GM23338 (cell line): ENCODE measurements around the gene SH3BP2. TPM values are rescaled to one million over a fixed set of nuclear protein-coding genes. Genes with fewer than 3 reads are reported as not detected.

Experiments used
- ATAC-seq: fragments of 200-7000 bp; cut with Tn5 transposase; 3 replicates; pipeline ENCODE4 v1.9.1; 2020
- DNase-seq: peaks from one replicate; pipeline ENCODE4 v3.0.0-alpha.2; 2015; ENCODE audit warnings: low spot score
- H2AFZ ChIP-seq: fragments of 200-600 bp; sonication (generic); 2 replicates; pipeline ENCODE4 v1.8.0; 2016; ENCODE audit warnings: antibody characterized with exemption, mild to moderate bottlenecking, moderate library complexity
- H3F3A ChIP-seq: fragments of 200-600 bp; sonication (generic); replicated peaks from 2 replicates; pipeline ENCODE4 v1.8.0; 2017; ENCODE audit warnings: antibody characterized with exemption, mixed run types, low read depth
- H3K27ac ChIP-seq: fragments of 200-600 bp; sonication (generic); 2 replicates; pipeline ENCODE4 v1.6.1; 2016; ENCODE audit warnings: low read depth
- H3K27me3 ChIP-seq: fragments of 200-600 bp; sonication (generic); 2 replicates; pipeline ENCODE4 v1.8.0; 2016; ENCODE audit warnings: mild to moderate bottlenecking, mixed run types, moderate library complexity; ENCODE audit not compliant: insufficient read depth
- H3K36me3 ChIP-seq: fragments of 200-600 bp; sonication (generic); 2 replicates; pipeline ENCODE4 v1.8.0; 2016; ENCODE audit warnings: mild to moderate bottlenecking; ENCODE audit not compliant: insufficient read depth
- H3K4me1 ChIP-seq: fragments of 200-600 bp; sonication (generic); 2 replicates; pipeline ENCODE4 v1.8.0; 2016; ENCODE audit warnings: mild to moderate bottlenecking, moderate library complexity; ENCODE audit not compliant: insufficient read depth
- H3K4me2 ChIP-seq: fragments of 200-600 bp; sonication (generic); 2 replicates; pipeline ENCODE4 v1.7.1; 2017; ENCODE audit warnings: mixed run types
- H3K4me3 ChIP-seq: fragments of 200-600 bp; sonication (generic); 2 replicates; pipeline ENCODE4 v1.6.1; 2016; ENCODE audit warnings: mixed run types
- H3K79me2 ChIP-seq: fragments of 200-600 bp; sonication (generic); replicated peaks from 2 replicates; pipeline ENCODE4 v1.8.0; 2017; ENCODE audit warnings: mild to moderate bottlenecking; ENCODE audit not compliant: insufficient read depth
- H3K9me2 ChIP-seq: fragments of 200-600 bp; sonication (generic); 2 replicates; pipeline ENCODE4 v1.8.0; 2017; ENCODE audit not compliant: insufficient read depth
- H4K20me1 ChIP-seq: fragments of 200-600 bp; sonication (generic); replicated peaks from 2 replicates; pipeline ENCODE4 v1.8.0; 2017; ENCODE audit warnings: mild to moderate bottlenecking; ENCODE audit not compliant: insufficient read depth
- H3K27ac Mint-ChIP-seq: 2 replicates; pipeline ENCODE4 v1.8.0; 2020; ENCODE audit warnings: inconsistent platforms, mild to moderate bottlenecking, moderate library complexity, mixed read lengths
- H3K27me3 Mint-ChIP-seq: 3 replicates; pipeline ENCODE4 v1.8.0; 2022; ENCODE audit warnings: low read depth, mild to moderate bottlenecking, moderate library complexity, mixed read lengths, inconsistent platforms; ENCODE audit not compliant: insufficient read depth, poor library complexity
- H3K36me3 Mint-ChIP-seq: 3 replicates; pipeline ENCODE4 v1.8.0; 2021; ENCODE audit warnings: low read depth, mild to moderate bottlenecking, inconsistent platforms, moderate library complexity, mixed read lengths
- H3K4me1 Mint-ChIP-seq: 3 replicates; pipeline ENCODE4 v1.8.0; 2020; ENCODE audit warnings: mild to moderate bottlenecking, inconsistent platforms, mixed read lengths
- H3K4me3 Mint-ChIP-seq: 3 replicates; pipeline ENCODE4 v1.8.0; 2021; ENCODE audit warnings: moderate library complexity, mild to moderate bottlenecking, inconsistent platforms, mixed read lengths
- H3K9me3 Mint-ChIP-seq: 3 replicates; pipeline ENCODE4 v1.8.0; 2020; ENCODE audit warnings: moderate library complexity, mild to moderate bottlenecking, inconsistent platforms, mixed read lengths
- CREB1 ChIP-seq: fragments of 250-450 bp; sonication (Bioruptor Pico); IDR thresholded peaks from 2 replicates; pipeline ENCODE4 v1.5.0; 2020; ENCODE audit warnings: low read depth, mild to moderate bottlenecking, moderate library complexity
- EZH2 ChIP-seq: fragments of 200-600 bp; sonication (generic); IDR thresholded peaks from one replicate; pipeline ENCODE4 v1.8.0; 2017; ENCODE audit warnings: antibody characterized with exemption, mild to moderate bottlenecking, low read depth; ENCODE audit not compliant: unreplicated experiment
- EZH2phosphoT487 ChIP-seq: fragments of 200-600 bp; sonication (generic); IDR thresholded peaks from one replicate; pipeline ENCODE4 v1.8.1; 2018; ENCODE audit warnings: antibody characterized with exemption; ENCODE audit not compliant: unreplicated experiment
- JUNB ChIP-seq: IDR thresholded peaks from one replicate; pipeline ENCODE4 v1.6.1; 2016; ENCODE audit warnings: antibody characterized with exemption; ENCODE audit not compliant: unreplicated experiment
- NANOG ChIP-seq: IDR thresholded peaks from 2 replicates; pipeline ENCODE4 v1.6.1; 2016; ENCODE audit warnings: antibody characterized with exemption, borderline replicate concordance
- POLR2AphosphoS5 ChIP-seq: IDR thresholded peaks from 2 replicates; pipeline ENCODE4 v1.6.1; 2016; ENCODE audit warnings: antibody characterized with exemption, low read depth
- STAT1 ChIP-seq: IDR thresholded peaks from one replicate; pipeline ENCODE4 v1.6.1; 2016; ENCODE audit warnings: antibody characterized with exemption; ENCODE audit not compliant: unreplicated experiment
- ZNF114 ChIP-seq: fragments of 250-450 bp; sonication (Bioruptor Pico); IDR thresholded peaks from 2 replicates; pipeline ENCODE4 v1.5.0; 2020; ENCODE audit warnings: mild to moderate bottlenecking, moderate library complexity
- ZNF331 ChIP-seq: fragments of 250-450 bp; sonication (Bioruptor Pico); IDR thresholded peaks from 2 replicates; pipeline ENCODE4 v1.5.0; 2020; ENCODE audit warnings: low read depth, mild to moderate bottlenecking, moderate library complexity
- polyA plus RNA-seq: library from polyadenylated mRNA; unstranded; fragments of >200 nt; fragmentation: Nextera tagmentation; extraction: Ambion mirVana; gene quantifications from 2 replicates; pipeline ENCODE4 v1.2.1, GENCODE V29; 2016
- total RNA-seq: library from RNA; depleted of rRNA; stranded (reverse); fragments of >200 nt; shearing (Covaris generic); gene quantifications from 2 replicates; pipeline ENCODE4 v1.2.3, GENCODE V29; 2014
- TF ChIP-seq, protein P1 (sequence below): fragments of 250-450 bp; sonication (Bioruptor Pico); IDR thresholded peaks from 2 replicates; pipeline ENCODE4 v1.5.0; 2020; ENCODE audit warnings: mild to moderate bottlenecking, moderate library complexity
- TF ChIP-seq, protein P2 (sequence below): IDR thresholded peaks from one replicate; pipeline ENCODE4 v1.6.1; 2018; ENCODE audit warnings: antibody characterized with exemption; ENCODE audit not compliant: unreplicated experiment
- TF ChIP-seq, protein P3 (sequence below), 2 experiments: fragments of 200-600 bp in 1 of 2; sonication (generic) in 1 of 2; conservative IDR thresholded peaks; 2 replicates each; pipeline versions ENCODE4 v1.5.1 to v1.6.1; 2016 to 2017; ENCODE audit warnings: antibody characterized with exemption in 2 of 2, low read depth in 2 of 2, mild to moderate bottlenecking in 2 of 2, moderate library complexity in 1 of 2
- TF ChIP-seq, protein P4 (sequence below): IDR thresholded peaks from 2 replicates; pipeline ENCODE4 v1.6.1; 2016; ENCODE audit warnings: antibody characterized with exemption

The SH3BP2 gene
- total and polyA plus RNA-seq, 2 experiments from 2014 or later, result 15.2 to 43.9 TPM

DNA sequence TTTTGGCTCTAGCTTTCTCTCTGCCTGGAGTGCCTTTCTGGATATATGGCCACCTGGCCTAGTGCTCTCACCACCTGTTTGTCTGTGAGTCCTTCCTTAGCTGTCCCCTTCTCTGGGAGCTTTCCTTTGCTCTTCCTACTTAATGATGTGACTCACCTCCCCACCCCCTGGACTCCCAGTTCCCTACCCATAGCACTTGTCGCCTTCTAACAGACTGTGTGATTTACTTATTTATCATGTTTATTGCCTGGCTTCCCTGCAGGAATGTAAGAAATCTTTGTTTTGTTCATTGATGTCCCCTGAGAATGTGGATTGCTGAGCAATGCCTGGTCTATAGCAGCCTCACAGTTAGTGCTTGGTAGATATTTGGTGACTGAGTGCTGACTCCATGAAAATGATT lies 69.6 kb downstream of the SH3BP2 start:
- Mint-ChIP-seq H3K27ac (peak overlapping the region; percentile 75), H3K27me3 (peaks cover 2% of the 10 kb centered on the region), H3K36me3 (no peaks in the 10 kb centered on the region), H3K9me3 (no peaks in the 10 kb centered on the region), H3K4me1 (peaks cover 59% of the 10 kb centered on the region), H3K4me3 (peak overlapping the region; percentile 12; the same call in 1 of the 3 replicates)
- H2AFZ ChIP-seq, result no peak overlapping the region
- DNase-seq (peak; percentile 75), ATAC-seq (peak; percentile 50)
- TF ChIP-seq ZNF114 (CRISPR knock-in tag), result no peak
- TF ChIP-seq CREB1 (CRISPR knock-in tag), result no peak
- TF ChIP-seq NANOG, result no peak
- TF ChIP-seq POLR2AphosphoS5, result no peak
- TF ChIP-seq EZH2phosphoT487, result no peak
- TF ChIP-seq, protein P1, sequence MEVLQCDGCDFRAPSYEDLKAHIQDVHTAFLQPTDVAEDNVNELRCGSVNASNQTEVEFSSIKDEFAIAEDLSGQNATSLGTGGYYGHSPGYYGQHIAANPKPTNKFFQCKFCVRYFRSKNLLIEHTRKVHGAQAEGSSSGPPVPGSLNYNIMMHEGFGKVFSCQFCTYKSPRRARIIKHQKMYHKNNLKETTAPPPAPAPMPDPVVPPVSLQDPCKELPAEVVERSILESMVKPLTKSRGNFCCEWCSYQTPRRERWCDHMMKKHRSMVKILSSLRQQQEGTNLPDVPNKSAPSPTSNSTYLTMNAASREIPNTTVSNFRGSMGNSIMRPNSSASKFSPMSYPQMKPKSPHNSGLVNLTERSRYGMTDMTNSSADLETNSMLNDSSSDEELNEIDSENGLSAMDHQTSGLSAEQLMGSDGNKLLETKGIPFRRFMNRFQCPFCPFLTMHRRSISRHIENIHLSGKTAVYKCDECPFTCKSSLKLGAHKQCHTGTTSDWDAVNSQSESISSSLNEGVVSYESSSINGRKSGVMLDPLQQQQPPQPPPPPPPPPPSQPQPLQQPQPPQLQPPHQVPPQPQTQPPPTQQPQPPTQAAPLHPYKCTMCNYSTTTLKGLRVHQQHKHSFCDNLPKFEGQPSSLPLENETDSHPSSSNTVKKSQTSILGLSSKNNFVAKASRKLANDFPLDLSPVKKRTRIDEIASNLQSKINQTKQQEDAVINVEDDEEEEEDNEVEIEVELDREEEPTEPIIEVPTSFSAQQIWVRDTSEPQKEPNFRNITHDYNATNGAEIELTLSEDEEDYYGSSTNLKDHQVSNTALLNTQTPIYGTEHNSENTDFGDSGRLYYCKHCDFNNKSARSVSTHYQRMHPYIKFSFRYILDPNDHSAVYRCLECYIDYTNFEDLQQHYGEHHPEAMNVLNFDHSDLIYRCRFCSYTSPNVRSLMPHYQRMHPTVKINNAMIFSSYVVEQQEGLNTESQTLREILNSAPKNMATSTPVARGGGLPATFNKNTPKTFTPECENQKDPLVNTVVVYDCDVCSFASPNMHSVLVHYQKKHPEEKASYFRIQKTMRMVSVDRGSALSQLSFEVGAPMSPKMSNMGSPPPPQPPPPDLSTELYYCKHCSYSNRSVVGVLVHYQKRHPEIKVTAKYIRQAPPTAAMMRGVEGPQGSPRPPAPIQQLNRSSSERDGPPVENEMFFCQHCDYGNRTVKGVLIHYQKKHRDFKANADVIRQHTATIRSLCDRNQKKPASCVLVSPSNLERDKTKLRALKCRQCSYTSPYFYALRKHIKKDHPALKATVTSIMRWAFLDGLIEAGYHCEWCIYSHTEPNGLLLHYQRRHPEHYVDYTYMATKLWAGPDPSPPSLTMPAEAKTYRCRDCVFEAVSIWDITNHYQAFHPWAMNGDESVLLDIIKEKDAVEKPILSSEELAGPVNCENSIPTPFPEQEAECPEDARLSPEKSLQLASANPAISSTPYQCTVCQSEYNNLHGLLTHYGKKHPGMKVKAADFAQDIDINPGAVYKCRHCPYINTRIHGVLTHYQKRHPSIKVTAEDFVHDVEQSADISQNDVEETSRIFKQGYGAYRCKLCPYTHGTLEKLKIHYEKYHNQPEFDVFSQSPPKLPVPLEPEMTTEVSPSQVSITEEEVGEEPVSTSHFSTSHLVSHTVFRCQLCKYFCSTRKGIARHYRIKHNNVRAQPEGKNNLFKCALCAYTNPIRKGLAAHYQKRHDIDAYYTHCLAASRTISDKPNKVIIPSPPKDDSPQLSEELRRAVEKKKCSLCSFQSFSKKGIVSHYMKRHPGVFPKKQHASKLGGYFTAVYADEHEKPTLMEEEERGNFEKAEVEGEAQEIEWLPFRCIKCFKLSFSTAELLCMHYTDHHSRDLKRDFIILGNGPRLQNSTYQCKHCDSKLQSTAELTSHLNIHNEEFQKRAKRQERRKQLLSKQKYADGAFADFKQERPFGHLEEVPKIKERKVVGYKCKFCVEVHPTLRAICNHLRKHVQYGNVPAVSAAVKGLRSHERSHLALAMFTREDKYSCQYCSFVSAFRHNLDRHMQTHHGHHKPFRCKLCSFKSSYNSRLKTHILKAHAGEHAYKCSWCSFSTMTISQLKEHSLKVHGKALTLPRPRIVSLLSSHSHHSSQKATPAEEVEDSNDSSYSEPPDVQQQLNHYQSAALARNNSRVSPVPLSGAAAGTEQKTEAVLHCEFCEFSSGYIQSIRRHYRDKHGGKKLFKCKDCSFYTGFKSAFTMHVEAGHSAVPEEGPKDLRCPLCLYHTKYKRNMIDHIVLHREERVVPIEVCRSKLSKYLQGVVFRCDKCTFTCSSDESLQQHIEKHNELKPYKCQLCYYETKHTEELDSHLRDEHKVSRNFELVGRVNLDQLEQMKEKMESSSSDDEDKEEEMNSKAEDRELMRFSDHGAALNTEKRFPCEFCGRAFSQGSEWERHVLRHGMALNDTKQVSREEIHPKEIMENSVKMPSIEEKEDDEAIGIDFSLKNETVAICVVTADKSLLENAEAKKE (CRISPR knock-in tag), result no peak
- TF ChIP-seq ZNF331 (CRISPR knock-in tag), result no peak
- TF ChIP-seq STAT1, result no peak
- TF ChIP-seq, protein P2, sequence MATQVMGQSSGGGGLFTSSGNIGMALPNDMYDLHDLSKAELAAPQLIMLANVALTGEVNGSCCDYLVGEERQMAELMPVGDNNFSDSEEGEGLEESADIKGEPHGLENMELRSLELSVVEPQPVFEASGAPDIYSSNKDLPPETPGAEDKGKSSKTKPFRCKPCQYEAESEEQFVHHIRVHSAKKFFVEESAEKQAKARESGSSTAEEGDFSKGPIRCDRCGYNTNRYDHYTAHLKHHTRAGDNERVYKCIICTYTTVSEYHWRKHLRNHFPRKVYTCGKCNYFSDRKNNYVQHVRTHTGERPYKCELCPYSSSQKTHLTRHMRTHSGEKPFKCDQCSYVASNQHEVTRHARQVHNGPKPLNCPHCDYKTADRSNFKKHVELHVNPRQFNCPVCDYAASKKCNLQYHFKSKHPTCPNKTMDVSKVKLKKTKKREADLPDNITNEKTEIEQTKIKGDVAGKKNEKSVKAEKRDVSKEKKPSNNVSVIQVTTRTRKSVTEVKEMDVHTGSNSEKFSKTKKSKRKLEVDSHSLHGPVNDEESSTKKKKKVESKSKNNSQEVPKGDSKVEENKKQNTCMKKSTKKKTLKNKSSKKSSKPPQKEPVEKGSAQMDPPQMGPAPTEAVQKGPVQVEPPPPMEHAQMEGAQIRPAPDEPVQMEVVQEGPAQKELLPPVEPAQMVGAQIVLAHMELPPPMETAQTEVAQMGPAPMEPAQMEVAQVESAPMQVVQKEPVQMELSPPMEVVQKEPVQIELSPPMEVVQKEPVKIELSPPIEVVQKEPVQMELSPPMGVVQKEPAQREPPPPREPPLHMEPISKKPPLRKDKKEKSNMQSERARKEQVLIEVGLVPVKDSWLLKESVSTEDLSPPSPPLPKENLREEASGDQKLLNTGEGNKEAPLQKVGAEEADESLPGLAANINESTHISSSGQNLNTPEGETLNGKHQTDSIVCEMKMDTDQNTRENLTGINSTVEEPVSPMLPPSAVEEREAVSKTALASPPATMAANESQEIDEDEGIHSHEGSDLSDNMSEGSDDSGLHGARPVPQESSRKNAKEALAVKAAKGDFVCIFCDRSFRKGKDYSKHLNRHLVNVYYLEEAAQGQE, result no peak
- TF ChIP-seq, protein P3, sequence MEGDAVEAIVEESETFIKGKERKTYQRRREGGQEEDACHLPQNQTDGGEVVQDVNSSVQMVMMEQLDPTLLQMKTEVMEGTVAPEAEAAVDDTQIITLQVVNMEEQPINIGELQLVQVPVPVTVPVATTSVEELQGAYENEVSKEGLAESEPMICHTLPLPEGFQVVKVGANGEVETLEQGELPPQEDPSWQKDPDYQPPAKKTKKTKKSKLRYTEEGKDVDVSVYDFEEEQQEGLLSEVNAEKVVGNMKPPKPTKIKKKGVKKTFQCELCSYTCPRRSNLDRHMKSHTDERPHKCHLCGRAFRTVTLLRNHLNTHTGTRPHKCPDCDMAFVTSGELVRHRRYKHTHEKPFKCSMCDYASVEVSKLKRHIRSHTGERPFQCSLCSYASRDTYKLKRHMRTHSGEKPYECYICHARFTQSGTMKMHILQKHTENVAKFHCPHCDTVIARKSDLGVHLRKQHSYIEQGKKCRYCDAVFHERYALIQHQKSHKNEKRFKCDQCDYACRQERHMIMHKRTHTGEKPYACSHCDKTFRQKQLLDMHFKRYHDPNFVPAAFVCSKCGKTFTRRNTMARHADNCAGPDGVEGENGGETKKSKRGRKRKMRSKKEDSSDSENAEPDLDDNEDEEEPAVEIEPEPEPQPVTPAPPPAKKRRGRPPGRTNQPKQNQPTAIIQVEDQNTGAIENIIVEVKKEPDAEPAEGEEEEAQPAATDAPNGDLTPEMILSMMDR (conservative IDR thresholded peaks at IDR 0.05; ENCODE audit: low read depth in 2 of 2), result no peak
- TF ChIP-seq EZH2, result no peak
- TF ChIP-seq, protein P4, sequence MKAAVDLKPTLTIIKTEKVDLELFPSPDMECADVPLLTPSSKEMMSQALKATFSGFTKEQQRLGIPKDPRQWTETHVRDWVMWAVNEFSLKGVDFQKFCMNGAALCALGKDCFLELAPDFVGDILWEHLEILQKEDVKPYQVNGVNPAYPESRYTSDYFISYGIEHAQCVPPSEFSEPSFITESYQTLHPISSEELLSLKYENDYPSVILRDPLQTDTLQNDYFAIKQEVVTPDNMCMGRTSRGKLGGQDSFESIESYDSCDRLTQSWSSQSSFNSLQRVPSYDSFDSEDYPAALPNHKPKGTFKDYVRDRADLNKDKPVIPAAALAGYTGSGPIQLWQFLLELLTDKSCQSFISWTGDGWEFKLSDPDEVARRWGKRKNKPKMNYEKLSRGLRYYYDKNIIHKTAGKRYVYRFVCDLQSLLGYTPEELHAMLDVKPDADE, result no peak
- TF ChIP-seq JUNB, result no peak
- H3K9me2 ChIP-seq, result no peaks in the 10 kb centered on the region
- H3K36me3 ChIP-seq, result no peaks in the 10 kb centered on the region
- peaks cover 92% of the 10 kb centered on the region for H3K79me2 ChIP-seq
- H3K27me3 ChIP-seq, result no peaks in the 10 kb centered on the region
- peaks cover 6% of the 10 kb centered on the region for H4K20me1 ChIP-seq
- peak overlapping the region; percentile 84 for H3K27ac ChIP-seq
- H3K4me3 ChIP-seq, result peak overlapping the region; percentile 15; the same call in 1 of the 2 replicates
- peaks cover 64% of the 10 kb centered on the region for H3K4me1 ChIP-seq
- 0 out of 2 replicates have a peak, but pooled peaks cover 2% of the 10 kb centered on the region for H3F3A ChIP-seq
- H3K4me2 ChIP-seq, result peak overlapping the region; percentile 61
